ENCODE measurements around the gene SRA1.

Gene SRA1

GRCh38 chr5:140549237-140550144 lies 7.8 kb downstream of the SRA1 start:
- DNase-seq: peak; percentile 85

- DNase-seq: no peak
Measured at GRCh38 chr5:140548791-140549190, 8.5 kb downstream of the SRA1 start.

DNA sequence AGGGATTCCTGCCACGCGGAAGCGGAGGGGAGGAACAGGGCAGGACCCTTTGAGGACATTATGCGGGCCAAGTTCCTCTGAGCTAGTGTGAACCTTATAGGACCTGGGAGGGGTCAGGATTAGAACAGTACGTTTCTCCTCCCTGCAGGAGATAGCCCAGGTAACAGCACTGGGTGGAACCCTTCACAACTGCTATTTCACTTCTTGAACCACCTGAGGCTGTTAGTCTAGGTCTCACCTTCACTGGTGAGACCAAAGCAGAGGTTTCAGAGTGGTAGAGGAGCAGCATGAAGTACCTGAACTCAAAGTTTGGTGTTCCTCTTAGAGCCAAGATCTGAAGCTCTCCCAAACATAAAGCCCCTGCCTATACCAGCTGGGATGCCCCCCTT lies 9.0 kb downstream of the SRA1 start:
- peak; percentile 62 for DNase-seq

GRCh38 chr5:140547508-140548299 lies 9.6 kb downstream of the SRA1 start, which contains the start of gene EIF4EBP3:
EIF4EBP3 (plus strand) TSS chr5:140547662; CDS start chr5:140547738, 76 bp downstream.
- peak; percentile 96 for DNase-seq

DNA sequence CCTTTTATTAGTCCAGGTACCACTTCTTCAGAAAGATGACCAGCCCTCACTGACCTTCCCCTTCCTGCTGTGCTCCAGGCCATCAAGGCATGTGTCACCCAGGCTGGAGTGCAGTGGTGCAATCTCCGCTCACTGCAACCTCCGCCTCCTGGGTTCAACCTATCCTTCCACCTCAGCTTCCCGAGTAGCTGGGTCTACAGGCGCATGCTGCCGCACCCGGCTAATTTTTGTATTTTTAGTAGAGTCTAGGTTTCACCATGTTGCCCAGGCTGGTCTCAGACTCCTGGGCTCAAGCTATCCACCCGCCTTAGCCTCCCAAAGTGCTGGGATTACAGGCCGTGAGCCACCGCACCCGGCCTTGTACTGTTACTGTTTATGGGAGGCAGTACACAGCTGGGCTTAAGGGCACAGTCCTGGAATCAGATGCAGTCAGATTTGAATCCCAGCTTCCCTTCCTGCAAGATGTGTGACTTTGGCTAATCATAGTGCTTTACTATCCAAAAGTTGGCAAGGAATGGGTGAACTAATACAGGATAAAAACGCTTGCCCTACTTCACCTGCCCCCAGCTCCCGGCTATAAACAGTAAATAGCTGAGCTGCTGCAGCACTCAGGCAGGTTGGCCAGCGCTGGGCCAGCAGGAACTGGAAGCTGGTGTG lies 10.3 kb downstream of the SRA1 start:
- no peak for DNase-seq

DNA sequence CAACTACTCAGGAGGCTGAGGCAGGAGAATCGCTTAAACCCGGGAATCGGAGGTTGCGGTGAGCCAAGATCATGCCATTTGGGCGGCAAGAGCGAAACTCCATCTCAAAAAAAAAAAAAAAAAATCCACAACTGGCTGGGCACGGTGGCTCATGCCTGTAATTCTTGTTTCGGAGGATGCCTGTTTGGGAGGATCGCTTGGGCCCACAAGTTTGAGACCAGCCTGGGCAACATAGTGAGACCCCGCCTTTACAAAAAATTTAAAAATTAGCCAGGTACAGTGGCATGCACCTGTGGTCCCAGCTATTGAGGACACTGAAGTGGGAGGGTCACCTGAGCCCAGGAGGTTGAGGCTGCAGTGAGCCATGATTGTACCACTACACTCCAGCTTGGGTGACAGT lies 11.7 kb downstream of the SRA1 start:
- DNase-seq: no peak

- no peak for DNase-seq
Measured at GRCh38 chr5:140544986-140545385, 12.3 kb downstream of the SRA1 start.

- DNase-seq: no peak
Measured at GRCh38 chr5:140542972-140543371, 14.3 kb downstream of the SRA1 start.

DNA sequence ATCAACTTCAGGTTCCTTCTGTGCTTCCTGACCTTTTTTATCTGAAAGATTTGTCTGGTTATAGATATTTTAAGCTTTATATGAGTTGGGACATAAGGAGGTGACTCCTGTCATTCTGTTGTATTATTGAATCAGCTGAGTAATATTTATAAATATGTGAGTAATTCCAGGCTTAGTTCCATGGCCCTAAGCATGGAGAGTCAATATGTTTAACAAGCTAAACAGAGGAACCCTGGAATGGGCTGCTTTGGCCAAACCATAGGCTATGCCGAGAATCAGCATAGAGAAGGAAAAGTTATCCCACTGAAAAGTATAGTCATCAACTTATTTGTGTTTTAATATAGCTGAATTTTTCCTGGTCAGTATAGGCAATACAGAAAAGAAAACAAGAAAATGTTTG lies 17.0 kb downstream of the SRA1 start:
- no peak for DNase-seq

DNA sequence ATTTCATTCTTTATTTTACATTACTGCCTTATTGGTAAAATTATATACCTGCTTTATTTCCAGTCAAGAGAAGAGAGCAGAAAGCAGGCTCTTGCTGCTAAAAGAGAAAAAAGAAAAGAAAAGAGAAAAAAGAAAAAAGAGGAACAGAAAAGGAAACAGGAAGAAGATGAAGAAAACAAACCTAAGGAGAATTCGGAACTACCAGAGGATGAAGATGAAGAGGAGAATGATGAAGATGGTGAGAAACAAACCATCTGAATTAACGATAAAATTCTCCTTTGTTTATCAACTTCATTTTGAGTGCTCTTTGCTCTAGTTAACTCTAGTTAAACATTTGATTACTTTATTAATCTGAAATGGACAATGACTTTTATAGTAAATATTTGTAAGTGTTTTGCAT lies 33.3 kb downstream of the SRA1 start:
- no peak for DNase-seq

DNA sequence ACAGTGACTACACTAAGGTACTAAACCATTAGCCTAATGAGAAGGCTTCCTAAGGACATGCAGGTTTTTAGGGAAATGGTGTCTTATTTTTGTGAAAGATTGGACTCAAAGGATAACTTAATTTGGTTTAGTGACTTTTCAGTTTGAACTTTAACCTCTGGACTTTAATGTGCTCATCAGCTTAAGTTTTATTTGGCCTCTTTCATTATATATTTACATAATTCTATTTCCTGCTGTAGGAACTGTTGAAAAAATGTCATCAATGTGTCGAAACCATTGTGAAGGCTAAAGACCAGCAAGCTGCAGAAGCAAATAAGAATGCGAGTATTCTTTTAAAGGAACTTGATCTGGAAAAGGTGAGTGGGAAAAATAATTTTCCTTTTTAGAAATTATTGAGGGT lies 44.1 kb downstream of the SRA1 start:
- DNase-seq: no peak

DNA sequence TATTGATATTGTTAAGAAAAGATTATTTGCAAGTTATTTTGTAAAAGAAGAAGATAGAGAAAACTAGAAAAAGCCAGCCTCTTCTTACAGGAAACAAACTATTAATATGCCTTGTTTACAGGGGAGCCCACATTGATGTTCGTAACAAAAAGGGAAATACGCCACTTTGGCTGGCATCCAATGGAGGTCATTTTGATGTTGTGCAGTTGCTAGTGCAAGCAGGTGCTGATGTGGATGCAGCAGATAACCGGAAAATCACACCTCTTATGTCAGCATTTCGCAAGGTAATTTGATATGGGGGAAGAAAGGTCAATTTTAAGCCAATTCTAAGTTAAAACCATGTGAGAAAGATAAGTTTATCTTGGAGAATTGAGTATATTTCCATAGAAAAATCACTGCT lies 47.4 kb downstream of the SRA1 start:
- no peak for DNase-seq

- DNase-seq: no peak
Measured at GRCh38 chr5:140502834-140503233, 54.4 kb downstream of the SRA1 start.
